ENCODE results near the gene CIAO2B.

Gene CIAO2B

DNA sequence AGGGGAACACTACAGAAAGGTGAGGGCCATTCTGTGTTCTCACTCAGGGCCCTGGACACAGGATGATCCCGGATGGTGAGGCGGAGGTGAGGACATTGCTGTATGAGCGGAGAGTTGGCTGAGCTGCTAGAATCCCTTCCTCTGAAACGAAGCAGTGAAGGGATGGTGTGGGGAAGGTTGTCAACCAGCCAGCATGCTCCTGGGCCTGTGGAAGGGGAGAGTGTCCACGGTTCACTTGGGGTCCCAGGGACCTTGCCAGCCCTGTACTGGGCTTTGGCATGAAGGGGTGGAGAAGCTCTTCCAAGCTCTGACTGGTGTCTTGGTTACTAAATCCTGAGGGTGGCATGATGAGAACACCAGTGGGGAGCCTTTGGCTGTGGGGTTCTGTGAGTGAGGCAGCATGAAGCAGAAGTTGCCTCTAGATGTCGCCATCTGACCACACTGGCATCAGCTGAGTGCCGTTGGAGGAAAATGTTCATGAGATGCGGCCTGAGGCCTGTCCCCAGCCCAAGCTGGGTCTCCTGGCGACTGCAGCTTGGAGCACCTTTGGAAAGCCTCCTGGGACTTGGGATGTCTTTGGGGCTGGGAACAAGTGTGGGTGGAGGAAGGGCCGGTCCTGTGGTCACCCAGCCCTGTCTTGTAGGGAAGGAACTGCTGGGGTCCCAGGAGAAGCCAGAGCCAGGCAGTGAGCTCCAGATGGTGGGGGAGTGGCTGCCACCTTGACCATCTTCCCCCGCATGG, 39.1 kb downstream of the CIAO2B start:
- no peak overlapping the region for H2BK15ac ChIP-seq (ENCODE audit: low read length)
- H3K9me3 ChIP-seq (replicated peaks in 1 of 2; ENCODE audit: control insufficient read depth in 2 of 2, insufficient read depth in 1 of 2, low read depth in 1 of 2, low read length in 2 of 2) = no peaks in the 10 kb centered on the region
- H2AFZ ChIP-seq (ENCODE audit: low read length) = peak overlapping the region; percentile 54
- H2BK5ac ChIP-seq (ENCODE audit: low read length) = no peak overlapping the region
- WGBS, 2 donors (ENCODE audit: extremely low coverage in 2 of 2, insufficient read length in 2 of 2, insufficient replicate concordance in 1 of 2) = no CpG with 5 or more reads among the region's 11 CpGs
- H4K8ac ChIP-seq (ENCODE audit: low read depth, low read length) = no peak overlapping the region
- peaks cover 0 to 3% of the 10 kb centered on the region in 2 donors for H3K36me3 ChIP-seq (replicated peaks in 1 of 2; ENCODE audit: control insufficient read depth in 2 of 2, insufficient read depth in 2 of 2, low read length in 2 of 2)
- H2BK120ac ChIP-seq (ENCODE audit: low read depth, low read length) = no peak overlapping the region
- H3K9ac ChIP-seq (ENCODE audit: low read depth, low read length, poor library complexity) = no peak overlapping the region
- peaks cover 0 to 7% (median 0%) of the 10 kb centered on the region in 3 experiments for H3K27me3 ChIP-seq (ENCODE audit: control insufficient read depth in 3 of 3, insufficient read depth in 3 of 3, low read depth in 1 of 3, low read length in 3 of 3)
- H4K91ac ChIP-seq (ENCODE audit: low read depth, low read length, poor library complexity) = no peak overlapping the region
- H2BK12ac ChIP-seq (ENCODE audit: low read length) = no peak overlapping the region
- no peak overlapping the region for H3K4me2 ChIP-seq (ENCODE audit: insufficient read depth, low read length, poor library complexity, severe bottlenecking)
- H3K79me1 ChIP-seq (ENCODE audit: low read depth, low read length) = no peaks in the 10 kb centered on the region
- H3K4ac ChIP-seq (ENCODE audit: low read length) = no peak overlapping the region
- peak; percentile 48 for DNase-seq (ENCODE audit: low spot score)
- no peak overlapping the region for H3K18ac ChIP-seq (ENCODE audit: low read length)
- H3K14ac ChIP-seq (ENCODE audit: low read length) = no peak overlapping the region
- no peak overlapping the region for H3K4me3 ChIP-seq (ENCODE audit: low read length in 2 of 2)
- H3K23ac ChIP-seq (ENCODE audit: low read depth, low read length, poor library complexity) = no peak overlapping the region
- peaks cover 5 to 10% of the 10 kb centered on the region in 2 donors for H3K4me1 ChIP-seq (ENCODE audit: control insufficient read depth in 2 of 2, insufficient read depth in 1 of 2, low read depth in 1 of 2, low read length in 2 of 2)
- no peak overlapping the region for H3K27ac ChIP-seq (replicated peaks; ENCODE audit: low read length)
- H2AK5ac ChIP-seq (ENCODE audit: low read depth, low read length) = no peak overlapping the region

DNA sequence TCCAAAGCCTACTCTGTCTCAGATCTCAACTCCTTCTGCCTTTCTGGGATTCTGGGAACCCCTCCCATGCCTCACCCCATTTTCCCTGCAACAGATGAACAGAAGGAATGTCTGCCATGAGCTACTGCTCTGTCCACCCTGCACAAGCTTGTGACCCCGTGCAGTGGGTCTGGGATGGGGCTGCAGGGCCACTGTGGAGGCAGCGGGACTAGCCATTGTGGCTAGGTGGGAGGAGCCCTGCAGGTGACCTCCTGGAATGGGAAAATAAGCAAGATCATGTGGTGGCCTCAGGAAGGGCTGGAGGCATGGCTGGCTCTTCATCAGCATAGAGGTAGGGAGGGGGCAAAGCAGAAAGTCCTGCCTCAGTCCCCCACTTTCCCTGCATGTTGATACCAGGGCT, 40.1 kb downstream of the CIAO2B start:
- H3K9ac ChIP-seq (ENCODE audit: low read depth, low read length, poor library complexity) = peak overlapping the region; percentile 72
- H3K36me3 ChIP-seq (replicated peaks in 1 of 2; ENCODE audit: control insufficient read depth in 2 of 2, insufficient read depth in 2 of 2, low read length in 2 of 2) = peaks cover 0 to 3% of the 10 kb centered on the region in 2 donors
- WGBS, 2 donors (ENCODE audit: extremely low coverage in 2 of 2, insufficient read length in 2 of 2, insufficient replicate concordance in 1 of 2) = no CpG with 5 or more reads among the region's 2 CpGs
- no peak overlapping the region for H2BK15ac ChIP-seq (ENCODE audit: low read length)
- H3K4me3 ChIP-seq (ENCODE audit: low read length in 2 of 2) = no peak overlapping the region
- no peak overlapping the region for H4K8ac ChIP-seq (ENCODE audit: low read depth, low read length)
- no peak overlapping the region for H3K4ac ChIP-seq (ENCODE audit: low read length)
- H3K27ac ChIP-seq (replicated peaks; ENCODE audit: low read length) = no peak overlapping the region
- no peak overlapping the region for H2BK5ac ChIP-seq (ENCODE audit: low read length)
- no peak for DNase-seq (ENCODE audit: low spot score)
- no peak overlapping the region for H3K4me2 ChIP-seq (ENCODE audit: insufficient read depth, low read length, poor library complexity, severe bottlenecking)
- H2BK120ac ChIP-seq (ENCODE audit: low read depth, low read length) = no peak overlapping the region
- no peak overlapping the region for H3K14ac ChIP-seq (ENCODE audit: low read length)
- no peak overlapping the region for H3K23ac ChIP-seq (ENCODE audit: low read depth, low read length, poor library complexity)
- H3K9me3 ChIP-seq (replicated peaks in 1 of 2; ENCODE audit: control insufficient read depth in 2 of 2, insufficient read depth in 1 of 2, low read depth in 1 of 2, low read length in 2 of 2) = no peaks in the 10 kb centered on the region
- H2AFZ ChIP-seq (ENCODE audit: low read length) = no peak overlapping the region
- H3K18ac ChIP-seq (ENCODE audit: low read length) = no peak overlapping the region
- H2BK12ac ChIP-seq (ENCODE audit: low read length) = no peak overlapping the region
- no peaks in the 10 kb centered on the region for H3K4me1 ChIP-seq (ENCODE audit: control insufficient read depth in 2 of 2, insufficient read depth in 1 of 2, low read depth in 1 of 2, low read length in 2 of 2)
- no peaks in the 10 kb centered on the region for H3K79me1 ChIP-seq (ENCODE audit: low read depth, low read length)
- peaks cover 0 to 7% (median 0%) of the 10 kb centered on the region in 3 experiments for H3K27me3 ChIP-seq (ENCODE audit: control insufficient read depth in 3 of 3, insufficient read depth in 3 of 3, low read depth in 1 of 3, low read length in 3 of 3)
- no peak overlapping the region for H2AK5ac ChIP-seq (ENCODE audit: low read depth, low read length)
- no peak overlapping the region for H4K91ac ChIP-seq (ENCODE audit: low read depth, low read length, poor library complexity)

DNA sequence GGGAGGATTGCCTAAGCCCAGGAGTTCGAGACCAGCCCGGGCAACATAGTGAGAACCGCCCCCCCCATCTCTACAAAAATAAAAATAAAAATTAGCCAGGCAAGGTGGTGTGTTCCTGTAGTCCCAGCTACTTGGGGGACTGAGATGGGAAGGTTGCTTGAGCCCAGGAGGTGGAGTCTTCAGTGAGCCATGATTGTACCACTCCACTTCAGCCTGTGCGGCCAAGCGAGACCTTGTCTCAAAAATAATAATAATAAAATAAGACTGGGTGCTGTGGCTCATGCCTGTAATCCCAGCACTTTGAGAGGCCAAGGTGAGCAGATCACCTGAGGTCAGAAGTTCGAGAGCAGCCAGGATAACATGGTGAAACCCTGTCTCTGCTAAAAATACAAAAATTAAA, 42.4 kb downstream of the CIAO2B start:
- DNase-seq (ENCODE audit: low spot score) = no peak
- Histone ChIP-seq H2BK5ac (ENCODE audit: low read length) (no peak overlapping the region), H2BK15ac (ENCODE audit: low read length) (no peak overlapping the region), H2AK5ac (ENCODE audit: low read depth, low read length) (no peak overlapping the region), H3K36me3 (replicated peaks in 1 of 2; ENCODE audit: control insufficient read depth in 2 of 2, insufficient read depth in 2 of 2, low read length in 2 of 2) (peaks cover 0 to 5% of the 10 kb centered on the region in 2 donors), H4K91ac (ENCODE audit: low read depth, low read length, poor library complexity) (no peak overlapping the region), H2BK12ac (ENCODE audit: low read length) (no peak overlapping the region), H3K79me1 (ENCODE audit: low read depth, low read length) (no peaks in the 10 kb centered on the region), H3K4me3 (ENCODE audit: low read length in 2 of 2) (no peak overlapping the region), H3K4me1 (ENCODE audit: control insufficient read depth in 2 of 2, insufficient read depth in 1 of 2, low read depth in 1 of 2, low read length in 2 of 2) (no peaks in the 10 kb centered on the region), H3K27me3 (ENCODE audit: control insufficient read depth in 3 of 3, insufficient read depth in 3 of 3, low read depth in 1 of 3, low read length in 3 of 3) (peaks cover 0 to 7% (median 0%) of the 10 kb centered on the region in 3 experiments), H2BK120ac (ENCODE audit: low read depth, low read length) (no peak overlapping the region), H3K9me3 (replicated peaks in 1 of 2; ENCODE audit: control insufficient read depth in 2 of 2, insufficient read depth in 1 of 2, low read depth in 1 of 2, low read length in 2 of 2) (no peaks in the 10 kb centered on the region), H3K9ac (ENCODE audit: low read depth, low read length, poor library complexity) (no peak overlapping the region), H3K18ac (ENCODE audit: low read length) (no peak overlapping the region), H3K4ac (ENCODE audit: low read length) (no peak overlapping the region), H3K14ac (ENCODE audit: low read length) (no peak overlapping the region), H3K4me2 (ENCODE audit: insufficient read depth, low read length, poor library complexity, severe bottlenecking) (no peak overlapping the region), H2AFZ (ENCODE audit: low read length) (no peak overlapping the region), H3K27ac (replicated peaks; ENCODE audit: low read length) (no peak overlapping the region), H4K8ac (ENCODE audit: low read depth, low read length) (no peak overlapping the region), H3K23ac (ENCODE audit: low read depth, low read length, poor library complexity) (no peak overlapping the region)
- WGBS, 2 donors (ENCODE audit: extremely low coverage in 2 of 2, insufficient read length in 2 of 2, insufficient replicate concordance in 1 of 2) = no CpG with 5 or more reads among the region's 6 CpGs

DNA sequence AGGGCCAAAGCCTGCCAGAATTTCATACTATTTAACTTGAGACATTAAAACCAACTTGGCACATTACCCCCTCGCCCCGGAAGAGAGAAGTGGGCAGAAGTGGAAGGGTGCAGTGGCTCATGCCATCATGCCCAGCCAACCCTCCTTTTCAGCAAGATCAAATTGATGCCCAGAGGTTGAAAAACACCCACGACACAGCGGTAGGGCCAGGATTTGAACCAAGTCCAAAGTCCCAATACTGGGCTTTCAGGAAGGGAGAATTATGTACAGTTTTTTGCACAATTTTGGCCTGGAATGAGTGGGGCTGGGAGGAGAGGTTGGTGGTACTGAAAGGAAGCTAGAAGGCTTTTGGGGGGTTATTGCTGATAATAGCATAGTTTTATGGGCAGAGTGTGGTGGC, 42.8 kb downstream of the CIAO2B start:
- Histone ChIP-seq H3K36me3 (replicated peaks in 1 of 2; ENCODE audit: control insufficient read depth in 2 of 2, insufficient read depth in 2 of 2, low read length in 2 of 2) (peaks cover 4 to 9% of the 10 kb centered on the region in 2 donors), H3K4ac (ENCODE audit: low read length) (no peak overlapping the region), H2BK12ac (ENCODE audit: low read length) (no peak overlapping the region)

More for the DNA sequence above, 42.8 kb downstream of the CIAO2B start:
- no peak overlapping the region for H3K9ac ChIP-seq (ENCODE audit: low read depth, low read length, poor library complexity)
- H2AK5ac ChIP-seq (ENCODE audit: low read depth, low read length) = no peak overlapping the region
- no peak overlapping the region for H3K18ac ChIP-seq (ENCODE audit: low read length)
- no peak for DNase-seq (ENCODE audit: low spot score)
- H3K4me1 ChIP-seq (ENCODE audit: control insufficient read depth in 2 of 2, insufficient read depth in 1 of 2, low read depth in 1 of 2, low read length in 2 of 2) = no peaks in the 10 kb centered on the region
- WGBS, 2 donors (ENCODE audit: extremely low coverage in 2 of 2, insufficient read length in 2 of 2, insufficient replicate concordance in 1 of 2) = no CpG with 5 or more reads among the region's 4 CpGs
- no peak overlapping the region for H4K91ac ChIP-seq (ENCODE audit: low read depth, low read length, poor library complexity)
- H4K8ac ChIP-seq (ENCODE audit: low read depth, low read length) = no peak overlapping the region
- H2BK5ac ChIP-seq (ENCODE audit: low read length) = no peak overlapping the region
- no peak overlapping the region for H3K23ac ChIP-seq (ENCODE audit: low read depth, low read length, poor library complexity)
- no peaks in the 10 kb centered on the region for H3K79me1 ChIP-seq (ENCODE audit: low read depth, low read length)
- H3K27me3 ChIP-seq (ENCODE audit: control insufficient read depth in 3 of 3, insufficient read depth in 3 of 3, low read depth in 1 of 3, low read length in 3 of 3) = peaks cover 0 to 7% (median 0%) of the 10 kb centered on the region in 3 experiments
- no peak overlapping the region for H2BK15ac ChIP-seq (ENCODE audit: low read length)
- H2BK120ac ChIP-seq (ENCODE audit: low read depth, low read length) = no peak overlapping the region
- no peak overlapping the region for H3K27ac ChIP-seq (replicated peaks; ENCODE audit: low read length)
- no peak overlapping the region for H3K4me3 ChIP-seq (ENCODE audit: low read length in 2 of 2)
- H3K9me3 ChIP-seq (replicated peaks in 1 of 2; ENCODE audit: control insufficient read depth in 2 of 2, insufficient read depth in 1 of 2, low read depth in 1 of 2, low read length in 2 of 2) = no peaks in the 10 kb centered on the region
- no peak overlapping the region for H3K14ac ChIP-seq (ENCODE audit: low read length)
- no peak overlapping the region for H3K4me2 ChIP-seq (ENCODE audit: insufficient read depth, low read length, poor library complexity, severe bottlenecking)
- no peak overlapping the region for H2AFZ ChIP-seq (ENCODE audit: low read length)

All from neuronal stem cell (in vitro differentiated cells).